ENCODE data around the gene CCL1.

Gene CCL1

GRCh38 chr17:34383216-34383615, 20.2 kb upstream of the CCL1 start:
- no peak for DNase-seq (ENCODE audit: low spot score)

- no peak for DNase-seq (ENCODE audit: low spot score)
Measured at GRCh38 chr17:34382621-34383124, 19.6 kb upstream of the CCL1 start.

GRCh38 chr17:34379868-34380267, 16.8 kb upstream of the CCL1 start:
- no peak for DNase-seq (ENCODE audit: low spot score)

GRCh38 chr17:34378664-34379101, 15.7 kb upstream of the CCL1 start:
- no peak for DNase-seq (ENCODE audit: low spot score)

GRCh38 chr17:34377078-34377823, 14.2 kb upstream of the CCL1 start:
- DNase-seq (ENCODE audit: low spot score), result no peak

GRCh38 chr17:34375426-34375997, 12.5 kb upstream of the CCL1 start:
- no peak for DNase-seq (ENCODE audit: low spot score)

GRCh38 chr17:34374457-34374856, 11.4 kb upstream of the CCL1 start:
- no peak for DNase-seq (ENCODE audit: low spot score)

GRCh38 chr17:34371405-34372100, 8.5 kb upstream of the CCL1 start:
- DNase-seq (ENCODE audit: low spot score), result no peak

GRCh38 chr17:34370997-34371395, 8.0 kb upstream of the CCL1 start:
- no peak for DNase-seq (ENCODE audit: low spot score)

GRCh38 chr17:34370376-34370996, 7.5 kb upstream of the CCL1 start:
- no peak for DNase-seq (ENCODE audit: low spot score)

- DNase-seq (ENCODE audit: low spot score), result no peak
Measured at GRCh38 chr17:34369571-34369970, 6.5 kb upstream of the CCL1 start.

- DNase-seq (ENCODE audit: low spot score), result no peak
Measured at GRCh38 chr17:34368946-34369500, 6.0 kb upstream of the CCL1 start.

- no peak for DNase-seq (ENCODE audit: low spot score)
Measured at GRCh38 chr17:34368196-34368945, 5.3 kb upstream of the CCL1 start.

- DNase-seq (ENCODE audit: low spot score), result no peak
Measured at GRCh38 chr17:34367486-34368195, 4.6 kb upstream of the CCL1 start.

- no peak for DNase-seq (ENCODE audit: low spot score)
Measured at GRCh38 chr17:34366529-34367107, 3.6 kb upstream of the CCL1 start.

GRCh38 chr17:34366010-34366409, 3.0 kb upstream of the CCL1 start:
- no peak for DNase-seq (ENCODE audit: low spot score)

- no peak for DNase-seq (ENCODE audit: low spot score)
Measured at GRCh38 chr17:34365340-34365739, 2.3 kb upstream of the CCL1 start.

GRCh38 chr17:34364751-34365150, 1.7 kb upstream of the CCL1 start:
- DNase-seq (ENCODE audit: low spot score), result no peak

- peak; percentile 44 for DNase-seq (ENCODE audit: low spot score)
Measured at GRCh38 chr17:34361478-34362061, 1.5 kb downstream of the CCL1 start.

GRCh38 chr17:34360601-34361270, 2.3 kb downstream of the CCL1 start:
- no peak for DNase-seq (ENCODE audit: low spot score)
